ENCODE data around the gene JCAD.

The JCAD gene

GRCh38 chr10:30037620-30038336 lies 21.6 kb downstream of the JCAD start:
- no peaks in the 10 kb centered on the region for H4K20me1 ChIP-seq (ENCODE audit: insufficient read depth)

GRCh38 chr10:30036811-30037210 lies 22.6 kb downstream of the JCAD start:
- no peak overlapping the region for H3K4me3 ChIP-seq (IDR thresholded peaks at IDR 0.05; ENCODE audit: insufficient read depth, low read depth, low read length)
- H3K36me3 ChIP-seq (ENCODE audit: insufficient read depth) = no peaks in the 10 kb centered on the region
- no peaks in the 10 kb centered on the region for H3K4me1 ChIP-seq (ENCODE audit: low read depth, poor library complexity, severe bottlenecking)
- no peak overlapping the region for H3K9ac ChIP-seq
- TF ChIP-seq, protein P1, sequence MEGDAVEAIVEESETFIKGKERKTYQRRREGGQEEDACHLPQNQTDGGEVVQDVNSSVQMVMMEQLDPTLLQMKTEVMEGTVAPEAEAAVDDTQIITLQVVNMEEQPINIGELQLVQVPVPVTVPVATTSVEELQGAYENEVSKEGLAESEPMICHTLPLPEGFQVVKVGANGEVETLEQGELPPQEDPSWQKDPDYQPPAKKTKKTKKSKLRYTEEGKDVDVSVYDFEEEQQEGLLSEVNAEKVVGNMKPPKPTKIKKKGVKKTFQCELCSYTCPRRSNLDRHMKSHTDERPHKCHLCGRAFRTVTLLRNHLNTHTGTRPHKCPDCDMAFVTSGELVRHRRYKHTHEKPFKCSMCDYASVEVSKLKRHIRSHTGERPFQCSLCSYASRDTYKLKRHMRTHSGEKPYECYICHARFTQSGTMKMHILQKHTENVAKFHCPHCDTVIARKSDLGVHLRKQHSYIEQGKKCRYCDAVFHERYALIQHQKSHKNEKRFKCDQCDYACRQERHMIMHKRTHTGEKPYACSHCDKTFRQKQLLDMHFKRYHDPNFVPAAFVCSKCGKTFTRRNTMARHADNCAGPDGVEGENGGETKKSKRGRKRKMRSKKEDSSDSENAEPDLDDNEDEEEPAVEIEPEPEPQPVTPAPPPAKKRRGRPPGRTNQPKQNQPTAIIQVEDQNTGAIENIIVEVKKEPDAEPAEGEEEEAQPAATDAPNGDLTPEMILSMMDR (conservative IDR thresholded peaks at IDR 0.05; ENCODE audit: low read depth, low read length) = no peak
- H3K4me2 ChIP-seq = no peak overlapping the region
- no peak overlapping the region for H2AFZ ChIP-seq (ENCODE audit: low read depth)
- H3K27me3 ChIP-seq (ENCODE audit: insufficient read depth, low read depth) = no peaks in the 10 kb centered on the region
- no peaks in the 10 kb centered on the region for H3K79me2 ChIP-seq (ENCODE audit: insufficient read depth, low read depth)
- no peaks in the 10 kb centered on the region for H4K20me1 ChIP-seq (ENCODE audit: insufficient read depth)
- no peak overlapping the region for H3K27ac ChIP-seq

More at GRCh38 chr10:30037620-30038336, 21.6 kb downstream of the JCAD start:
- Histone ChIP-seq H3K4me1 (ENCODE audit: low read depth, poor library complexity, severe bottlenecking) (no peaks in the 10 kb centered on the region), H3K4me3 (IDR thresholded peaks at IDR 0.05; ENCODE audit: insufficient read depth, low read depth, low read length) (no peak overlapping the region), H3K4me2 (no peak overlapping the region), H3K79me2 (ENCODE audit: insufficient read depth, low read depth) (no peaks in the 10 kb centered on the region), H3K9ac (no peak overlapping the region), H3K36me3 (ENCODE audit: insufficient read depth) (no peaks in the 10 kb centered on the region), H3K27ac (no peak overlapping the region), H3K27me3 (ENCODE audit: insufficient read depth, low read depth) (no peaks in the 10 kb centered on the region), H2AFZ (ENCODE audit: low read depth) (no peak overlapping the region)
- TF ChIP-seq, protein P1 (conservative IDR thresholded peaks at IDR 0.05; ENCODE audit: low read depth, low read length) = no peak

GRCh38 chr10:30036341-30036740 lies 23.0 kb downstream of the JCAD start:
- H3K27me3 ChIP-seq (ENCODE audit: insufficient read depth, low read depth) = no peaks in the 10 kb centered on the region
- H3K4me3 ChIP-seq (IDR thresholded peaks at IDR 0.05; ENCODE audit: insufficient read depth, low read depth, low read length) = no peak overlapping the region
- H3K27ac ChIP-seq = no peak overlapping the region
- no peaks in the 10 kb centered on the region for H3K4me1 ChIP-seq (ENCODE audit: low read depth, poor library complexity, severe bottlenecking)
- H3K36me3 ChIP-seq (ENCODE audit: insufficient read depth) = no peaks in the 10 kb centered on the region
- H3K9ac ChIP-seq = no peak overlapping the region
- H4K20me1 ChIP-seq (ENCODE audit: insufficient read depth) = no peaks in the 10 kb centered on the region
- H3K79me2 ChIP-seq (ENCODE audit: insufficient read depth, low read depth) = no peaks in the 10 kb centered on the region
- H3K4me2 ChIP-seq = no peak overlapping the region
- H2AFZ ChIP-seq (ENCODE audit: low read depth) = no peak overlapping the region
- TF ChIP-seq, protein P1 (conservative IDR thresholded peaks at IDR 0.05; ENCODE audit: low read depth, low read length) = no peak

DNA sequence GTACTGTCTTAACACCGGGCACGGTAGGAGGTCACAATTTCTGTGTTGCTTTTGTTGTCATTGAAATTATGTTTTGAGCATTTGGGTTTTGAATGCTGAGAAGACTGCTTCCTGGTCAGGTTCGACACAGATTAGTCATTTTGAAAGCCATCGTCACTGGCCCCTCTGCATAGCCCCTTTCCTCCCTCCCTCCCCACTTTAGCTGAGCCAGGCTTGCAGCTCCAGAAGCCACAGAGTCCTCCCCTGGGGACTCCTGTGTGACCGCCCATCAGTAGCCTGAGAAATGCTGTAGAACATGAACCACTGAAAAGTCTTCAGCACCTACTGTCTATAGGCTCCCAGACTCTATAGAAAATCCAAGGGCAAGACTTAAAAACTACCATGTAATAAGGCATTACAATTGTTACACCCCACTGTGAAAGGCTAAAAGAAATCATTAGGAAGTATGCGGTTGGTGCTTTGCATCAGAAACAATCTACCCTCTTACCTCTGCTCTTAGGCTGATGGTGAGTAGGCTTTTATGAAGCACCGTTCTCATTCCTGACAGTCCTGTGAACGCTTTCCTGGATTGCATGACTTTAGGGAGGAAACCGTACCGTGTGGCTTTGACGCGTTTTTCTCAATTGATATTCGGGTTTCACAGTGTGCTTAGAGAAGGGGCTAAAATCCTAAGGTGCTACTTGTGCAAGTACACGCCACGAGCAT lies 24.8 kb downstream of the JCAD start:
- Histone ChIP-seq H3K4me2 (no peak overlapping the region), H3K4me1 (ENCODE audit: low read depth, poor library complexity, severe bottlenecking) (no peaks in the 10 kb centered on the region), H3K27me3 (ENCODE audit: insufficient read depth, low read depth) (no peaks in the 10 kb centered on the region), H4K20me1 (ENCODE audit: insufficient read depth) (no peaks in the 10 kb centered on the region), H3K9ac (no peak overlapping the region), H3K4me3 (IDR thresholded peaks at IDR 0.05; ENCODE audit: insufficient read depth, low read depth, low read length) (no peak overlapping the region), H3K36me3 (ENCODE audit: insufficient read depth) (no peaks in the 10 kb centered on the region), H3K79me2 (ENCODE audit: insufficient read depth, low read depth) (no peaks in the 10 kb centered on the region), H3K27ac (no peak overlapping the region), H2AFZ (ENCODE audit: low read depth) (no peak overlapping the region)
- TF ChIP-seq, protein P1 (conservative IDR thresholded peaks at IDR 0.05; ENCODE audit: low read depth, low read length) = no peak

Measured in KMS-11 (cell line).